ENCODE results near the gene DOLK.

The DOLK gene

DNA sequence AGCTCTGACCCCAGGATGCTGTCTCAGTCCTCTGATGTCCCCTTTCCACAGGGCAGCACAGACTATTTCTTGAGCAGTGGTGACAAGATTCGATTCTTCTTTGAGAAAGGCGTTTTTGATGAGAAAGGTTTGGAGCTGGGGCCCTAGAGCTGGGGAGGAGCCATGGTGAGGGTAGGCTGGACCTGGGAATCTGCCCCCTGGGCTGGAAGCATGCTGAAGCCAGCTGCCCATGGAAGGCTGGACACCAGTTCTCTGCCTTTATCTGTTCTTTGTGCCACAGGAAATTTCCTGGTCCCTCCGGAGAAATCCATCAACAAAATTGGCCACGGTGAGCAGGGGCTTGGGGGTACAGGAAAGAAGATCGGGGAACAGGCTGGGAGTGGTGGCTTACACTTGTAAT, 13.7 kb downstream of the DOLK start:
- DNase-seq = no peak

DNA sequence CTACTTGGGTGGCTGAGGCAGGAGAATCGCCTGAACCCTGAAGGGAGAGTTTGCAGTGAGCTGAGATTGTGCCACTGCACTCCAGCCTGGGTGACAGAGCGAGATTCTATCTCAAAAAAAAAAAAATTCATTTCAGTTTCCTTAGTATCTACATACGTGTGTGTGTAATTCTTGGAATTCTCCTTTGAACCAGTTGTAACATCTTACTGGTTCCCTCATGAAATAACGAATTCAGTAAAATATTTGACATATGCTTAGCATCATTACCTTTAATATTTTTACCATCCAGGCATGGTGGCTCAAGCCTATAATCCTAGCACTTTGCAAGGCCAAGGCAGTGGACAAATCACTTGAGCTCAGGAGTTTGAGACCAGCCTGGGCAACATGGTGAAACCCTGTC, 17.8 kb downstream of the DOLK start:
- no peak for DNase-seq

DNA sequence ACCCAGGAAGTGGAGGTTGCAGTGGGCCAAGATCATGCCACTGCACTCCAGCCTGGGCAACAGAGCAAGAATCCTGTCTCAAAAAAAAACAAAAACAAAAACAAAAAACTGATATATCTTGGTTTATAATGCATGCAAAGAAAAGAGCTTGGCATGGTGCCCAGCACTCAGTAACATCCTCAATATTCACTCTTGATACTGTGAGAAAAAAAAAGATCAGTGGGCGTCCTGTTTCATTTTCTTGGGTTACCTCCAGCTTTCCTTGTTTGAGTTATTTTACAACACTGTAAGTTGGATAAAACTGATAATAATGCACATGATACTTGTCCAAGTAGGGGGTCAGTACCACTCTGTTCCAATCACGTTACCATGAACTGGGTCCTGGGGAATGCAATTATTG, 18.8 kb downstream of the DOLK start:
- no peak for DNase-seq

DNA sequence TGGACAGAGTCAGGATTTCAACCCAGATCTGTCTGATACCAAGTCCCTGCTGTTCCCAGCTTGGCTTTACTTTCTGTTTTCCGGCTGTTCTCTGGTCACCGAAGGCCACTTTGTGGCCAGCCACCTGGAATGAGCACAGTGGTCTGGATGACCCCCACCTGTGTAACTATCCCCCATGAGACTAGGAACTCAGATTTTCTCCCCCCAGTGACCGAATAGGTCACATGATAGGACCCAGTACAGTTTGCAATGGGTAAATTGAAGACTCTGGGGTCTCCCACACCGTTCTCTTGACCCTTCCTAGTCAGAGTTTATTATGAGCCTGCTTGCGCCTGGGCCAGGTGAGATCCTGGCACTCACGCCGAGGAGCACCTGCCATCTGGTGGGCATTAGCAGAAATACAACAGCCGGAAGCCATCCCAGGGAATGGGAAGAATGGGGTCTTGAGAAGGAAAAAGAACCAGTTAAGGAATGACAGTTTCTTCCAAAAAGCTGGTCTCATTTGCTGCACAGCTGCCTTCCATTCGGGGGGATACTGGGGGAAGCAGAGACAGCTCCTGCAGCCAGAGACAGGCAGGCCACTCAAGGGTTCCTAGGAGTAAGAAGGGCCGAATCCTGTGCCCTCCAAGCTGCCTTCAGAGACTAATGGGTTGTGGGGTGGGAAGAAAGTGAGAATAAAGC, 19.5 kb downstream of the DOLK start:
- peak in 25 of 51 donors; percentile 8 to 58 (median 32) for DNase-seq

DNA sequence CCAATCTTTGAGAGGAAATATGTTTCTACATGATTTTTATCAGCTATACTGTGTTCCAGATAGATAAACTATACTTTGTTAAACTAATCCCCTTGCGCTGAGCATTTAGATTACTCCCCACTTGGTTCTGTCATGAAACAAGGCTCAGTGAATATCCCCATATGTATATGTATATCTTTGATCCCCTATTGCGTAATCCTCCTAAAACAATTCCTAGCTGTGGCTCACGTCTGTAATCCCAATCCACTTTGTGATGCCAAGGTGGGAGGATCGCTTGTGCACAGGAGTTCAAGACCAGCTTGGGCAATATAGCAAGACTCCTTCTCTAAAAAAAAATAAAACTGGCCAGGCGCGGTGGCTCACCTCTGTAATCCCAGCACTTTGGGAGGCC, 23.9 kb downstream of the DOLK start:
- no peak for DNase-seq

DNA sequence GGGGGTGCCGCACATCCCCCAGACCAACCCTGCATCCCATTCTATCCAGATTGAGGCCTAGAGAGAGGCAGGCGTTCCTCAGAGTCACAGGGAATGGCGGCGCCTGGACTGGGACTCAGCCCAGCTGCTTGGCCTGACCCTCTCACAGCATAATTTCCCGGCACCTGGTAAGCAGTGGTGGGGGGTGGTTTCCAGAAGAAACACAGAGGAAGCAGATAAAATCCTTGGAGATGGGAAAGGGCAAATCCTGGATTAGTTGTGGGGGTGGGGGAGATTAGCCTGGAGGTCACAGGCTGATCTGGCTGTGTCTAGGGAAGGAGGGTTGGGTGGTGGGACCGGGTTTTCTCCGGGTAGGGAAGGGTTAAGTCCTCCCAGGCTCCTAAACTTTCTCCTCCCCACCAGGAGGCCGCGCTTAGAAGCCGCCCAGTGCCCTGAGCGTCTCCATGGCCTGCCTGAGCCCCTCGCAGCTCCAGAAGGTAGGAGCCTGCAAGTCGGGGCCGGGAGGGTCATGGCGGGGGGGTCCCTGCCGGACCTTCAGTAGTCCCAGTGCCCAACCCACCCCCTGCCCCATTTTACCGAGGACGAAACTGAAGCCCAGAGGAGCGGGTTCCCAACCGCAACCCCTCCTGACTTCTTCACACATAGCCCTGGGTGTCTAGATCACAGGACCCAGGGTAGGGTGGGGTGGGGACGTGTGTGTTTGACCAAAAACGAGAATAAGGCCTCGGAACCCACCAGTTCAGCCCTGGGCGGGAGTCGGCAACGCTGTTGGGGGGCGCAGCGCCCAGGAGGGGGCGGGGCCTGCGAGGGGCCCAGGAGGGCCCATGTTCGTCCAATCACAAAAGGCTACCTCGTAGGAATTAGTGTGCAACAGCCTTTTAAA, 25.3 kb downstream of the DOLK start:
- DNase-seq = peak in 14 of 51 donors; percentile 10 to 52 (median 30)

DNA sequence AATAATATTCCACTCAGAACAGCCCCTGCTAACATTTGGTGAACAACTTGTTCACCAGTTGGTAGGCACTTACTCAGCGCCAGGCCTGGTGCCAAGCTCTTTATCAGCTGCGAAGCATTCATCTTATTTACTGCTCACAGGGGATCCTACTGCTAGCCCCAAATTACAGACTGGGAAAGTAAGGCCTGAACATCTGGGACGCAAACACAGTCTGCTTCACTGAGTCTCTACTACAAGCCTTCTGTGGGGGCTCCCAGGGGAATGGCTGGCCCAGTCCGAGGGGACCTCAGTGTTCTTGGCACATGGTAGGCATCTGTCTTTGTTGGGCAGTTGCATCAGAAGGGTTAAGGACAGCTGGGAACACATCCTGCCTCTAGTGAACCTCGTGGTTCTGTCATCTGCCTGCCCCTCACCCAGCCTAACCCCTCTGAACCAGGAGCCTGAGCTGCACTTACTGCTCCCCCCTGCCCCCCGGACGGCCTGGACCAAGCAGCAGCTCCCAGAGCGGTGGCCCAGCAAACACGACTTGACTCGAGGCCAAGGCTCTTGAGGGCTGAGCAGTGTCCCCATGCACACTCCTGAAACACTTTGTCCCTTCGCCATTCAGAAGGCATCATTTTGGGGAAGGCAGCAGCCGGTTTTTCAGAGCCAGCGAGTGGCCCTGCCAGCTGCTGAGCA, 26.9 kb downstream of the DOLK start, which contains the start of gene PHYHD1:
Gene PHYHD1 (plus strand): TSS at position 602 of the 678 bp plus-strand sequence. CDS start 1,342 bp downstream, outside the sequence.
- peak in 48 of 51 donors; percentile 31 to 93 (median 73) for DNase-seq

DNA sequence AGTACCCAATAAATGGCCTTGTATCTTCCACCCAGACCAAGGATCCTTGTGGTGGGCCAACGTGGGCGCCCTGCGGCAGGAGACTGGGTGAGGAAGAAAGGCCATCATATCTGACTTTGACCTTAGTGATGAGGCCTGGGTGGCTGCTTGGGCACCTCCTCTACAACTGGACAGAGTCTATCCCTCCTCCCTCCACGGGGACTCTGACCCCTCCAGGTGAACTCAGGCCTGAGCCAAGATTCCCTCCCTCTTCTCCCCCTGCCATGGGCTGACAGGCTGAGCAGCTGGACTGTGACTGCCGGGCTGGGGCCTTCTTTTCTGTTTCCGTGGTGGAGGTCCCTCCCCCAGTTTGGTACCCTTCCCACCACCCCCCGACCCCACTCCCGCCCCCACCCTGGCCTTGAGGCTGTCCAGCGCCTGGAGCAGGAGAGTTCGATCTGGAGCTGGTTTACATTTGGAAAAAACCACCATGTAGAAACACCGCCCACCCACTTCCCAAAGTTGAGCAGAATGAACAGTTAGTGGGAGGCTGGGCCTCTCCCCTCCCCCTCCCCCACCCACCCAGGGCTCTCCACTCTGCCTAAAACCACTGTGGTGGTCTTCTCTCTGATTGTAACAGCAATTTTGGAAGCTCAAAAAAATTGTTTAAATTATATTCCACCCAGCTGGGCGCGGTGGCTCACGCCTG, 27.9 kb downstream of the DOLK start:
- DNase-seq = no peak

DNA sequence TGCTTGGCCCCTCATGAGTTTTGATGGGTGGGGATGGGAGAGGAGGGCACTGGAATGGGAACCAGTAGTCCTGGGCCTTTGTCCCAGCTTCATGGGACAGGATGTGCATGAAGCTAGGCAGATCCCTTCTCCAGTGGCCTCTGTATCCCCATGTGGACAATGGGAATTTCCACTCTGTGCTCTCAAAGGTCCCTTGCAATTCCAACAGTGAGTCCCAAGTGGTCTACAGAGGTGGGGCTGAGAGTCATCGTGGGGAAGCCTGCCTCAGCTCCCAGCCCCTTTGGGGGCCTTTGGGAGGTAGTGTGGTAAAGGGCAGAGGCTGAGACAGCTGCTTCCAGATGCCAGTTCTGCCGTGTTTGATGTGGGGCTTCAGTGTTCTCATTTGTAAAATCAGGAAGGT, 28.5 kb downstream of the DOLK start:
- no peak for DNase-seq

DNA sequence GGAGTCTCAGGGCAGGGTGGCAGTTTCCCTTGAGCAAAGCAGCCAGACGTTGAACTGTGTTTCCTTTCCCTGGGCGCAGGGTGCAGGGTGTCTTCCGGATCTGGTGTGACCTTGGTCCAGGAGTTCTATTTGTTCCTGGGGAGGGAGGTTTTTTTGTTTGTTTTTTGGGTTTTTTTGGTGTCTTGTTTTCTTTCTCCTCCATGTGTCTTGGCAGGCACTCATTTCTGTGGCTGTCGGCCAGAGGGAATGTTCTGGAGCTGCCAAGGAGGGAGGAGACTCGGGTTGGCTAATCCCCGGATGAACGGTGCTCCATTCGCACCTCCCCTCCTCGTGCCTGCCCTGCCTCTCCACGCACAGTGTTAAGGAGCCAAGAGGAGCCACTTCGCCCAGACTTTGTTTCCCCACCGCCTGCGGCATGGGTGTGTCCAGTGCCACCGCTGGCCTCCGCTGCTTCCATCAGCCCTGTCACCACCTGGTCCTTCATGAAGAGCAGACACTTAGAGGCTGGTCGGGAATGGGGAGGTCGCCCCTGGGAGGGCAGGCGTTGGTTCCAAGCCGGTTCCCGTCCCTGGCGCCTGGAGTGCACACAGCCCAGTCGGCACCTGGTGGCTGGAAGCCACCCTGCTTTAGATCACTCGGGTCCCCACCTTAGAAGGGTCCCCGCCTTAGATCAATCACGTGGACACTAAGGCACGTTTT, 30.1 kb downstream of the DOLK start:
- DNase-seq = peak in 40 of 51 donors; percentile 22 to 86 (median 62)

DNA sequence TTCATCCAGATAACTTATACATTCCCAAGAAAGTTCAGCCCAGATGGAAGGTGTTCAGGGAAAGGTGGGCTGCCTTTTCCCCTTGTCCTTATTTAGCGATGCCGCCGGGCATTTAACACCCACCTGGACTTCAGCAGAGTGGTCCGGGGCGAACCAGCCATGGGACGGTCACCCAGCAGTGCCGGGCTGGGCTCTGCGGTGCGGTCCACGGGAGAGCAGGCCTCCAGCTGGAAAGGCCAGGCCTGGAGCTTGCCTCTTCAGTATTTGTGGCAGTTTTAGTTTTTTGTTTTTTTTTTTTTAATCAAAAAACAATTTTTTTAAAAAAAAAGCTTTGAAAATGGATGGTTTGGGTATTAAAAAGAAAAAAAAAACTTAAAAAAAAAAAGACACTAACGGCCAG, 30.7 kb downstream of the DOLK start:
- no peak for DNase-seq

DNA sequence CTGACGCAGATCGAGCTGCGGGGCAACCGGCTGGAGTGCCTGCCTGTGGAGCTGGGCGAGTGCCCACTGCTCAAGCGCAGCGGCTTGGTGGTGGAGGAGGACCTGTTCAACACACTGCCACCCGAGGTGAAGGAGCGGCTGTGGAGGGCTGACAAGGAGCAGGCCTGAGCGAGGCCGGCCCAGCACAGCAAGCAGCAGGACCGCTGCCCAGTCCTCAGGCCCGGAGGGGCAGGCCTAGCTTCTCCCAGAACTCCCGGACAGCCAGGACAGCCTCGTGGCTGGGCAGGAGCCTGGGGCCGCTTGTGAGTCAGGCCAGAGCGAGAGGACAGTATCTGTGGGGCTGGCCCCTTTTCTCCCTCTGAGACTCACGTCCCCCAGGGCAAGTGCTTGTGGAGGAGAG, 31.2 kb downstream of the DOLK start:
- DNase-seq = peak in 12 of 51 donors; percentile 14 to 55 (median 25)

DNA sequence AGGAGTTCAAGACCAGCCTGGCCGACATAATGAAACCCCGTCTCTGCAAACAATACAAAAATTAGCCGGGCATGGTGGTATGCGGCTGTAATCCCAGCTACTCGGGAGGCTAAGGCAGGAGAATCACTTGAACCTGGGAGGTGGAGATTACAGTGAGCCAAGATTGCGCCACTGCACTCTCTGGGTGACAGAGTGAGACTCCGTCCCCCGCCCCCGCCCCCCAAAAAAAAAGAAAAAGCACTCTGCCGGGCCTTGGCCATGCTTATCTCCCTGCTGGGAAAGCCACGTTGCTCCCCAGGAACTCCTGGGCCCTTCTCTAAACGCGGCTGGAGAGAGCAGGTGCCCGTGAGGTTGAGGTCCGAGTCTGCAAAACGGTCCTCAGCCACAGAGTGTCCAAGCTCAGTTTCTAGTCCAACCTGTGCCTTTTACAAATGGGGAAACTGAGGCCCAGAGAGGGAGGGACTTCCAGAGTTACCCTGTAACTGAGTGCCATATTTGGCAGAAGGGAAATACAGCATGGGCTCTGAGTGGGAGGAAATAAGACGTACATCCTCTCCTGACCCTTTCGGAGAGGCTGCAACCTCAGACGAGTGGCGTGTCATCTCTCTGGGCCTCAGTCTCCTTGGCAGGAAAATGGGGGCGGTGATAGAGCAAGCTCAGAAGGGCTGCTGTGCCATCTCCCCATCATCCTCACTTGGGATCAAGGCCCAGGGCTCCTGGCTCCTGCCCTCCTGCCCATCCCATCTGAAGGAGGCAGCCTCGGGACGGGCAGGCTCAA, 33.2 kb downstream of the DOLK start:
- no peak for DNase-seq

DNA sequence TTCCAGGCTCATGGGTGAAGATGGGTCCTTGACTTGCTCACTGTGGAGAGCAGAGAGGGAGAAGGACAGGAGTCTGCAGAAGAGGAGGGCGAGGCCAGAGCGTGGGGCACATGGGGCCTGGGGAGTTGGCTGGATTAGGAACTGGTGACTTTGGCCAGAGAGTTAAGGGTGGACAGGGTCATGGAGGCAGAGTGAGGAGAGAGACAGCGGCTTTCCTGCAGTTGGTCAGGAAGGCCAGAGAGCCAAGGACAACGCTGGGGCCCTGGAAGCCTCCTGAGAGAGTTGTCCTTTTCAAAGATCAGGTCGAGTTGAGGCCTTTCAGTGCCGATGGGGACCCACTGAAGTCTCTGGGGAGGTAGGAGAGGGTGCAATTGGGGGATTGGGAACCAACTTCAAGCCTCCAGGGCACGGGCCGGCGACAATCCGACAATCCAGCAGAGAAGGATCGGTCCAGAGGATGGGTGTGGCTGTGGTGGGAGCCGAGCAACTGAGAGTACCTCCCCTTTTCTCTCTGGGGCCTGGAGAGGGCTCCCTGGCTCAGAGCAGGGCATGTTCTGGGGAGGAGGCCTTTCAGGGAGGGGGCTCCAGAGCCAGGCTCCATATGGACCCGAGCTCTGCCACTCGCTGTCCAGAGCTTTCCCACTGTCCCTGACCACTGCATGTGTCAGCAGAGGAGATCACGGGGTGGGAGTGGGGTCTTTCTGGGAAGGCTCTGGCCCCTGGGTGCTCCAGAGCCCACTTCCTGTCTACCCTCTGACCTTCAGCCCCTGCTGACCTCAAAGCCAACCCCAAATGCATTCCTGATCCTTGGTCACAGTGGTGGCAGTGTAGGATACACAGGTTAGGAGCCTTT, 34.1 kb downstream of the DOLK start:
- no peak for DNase-seq

DNA sequence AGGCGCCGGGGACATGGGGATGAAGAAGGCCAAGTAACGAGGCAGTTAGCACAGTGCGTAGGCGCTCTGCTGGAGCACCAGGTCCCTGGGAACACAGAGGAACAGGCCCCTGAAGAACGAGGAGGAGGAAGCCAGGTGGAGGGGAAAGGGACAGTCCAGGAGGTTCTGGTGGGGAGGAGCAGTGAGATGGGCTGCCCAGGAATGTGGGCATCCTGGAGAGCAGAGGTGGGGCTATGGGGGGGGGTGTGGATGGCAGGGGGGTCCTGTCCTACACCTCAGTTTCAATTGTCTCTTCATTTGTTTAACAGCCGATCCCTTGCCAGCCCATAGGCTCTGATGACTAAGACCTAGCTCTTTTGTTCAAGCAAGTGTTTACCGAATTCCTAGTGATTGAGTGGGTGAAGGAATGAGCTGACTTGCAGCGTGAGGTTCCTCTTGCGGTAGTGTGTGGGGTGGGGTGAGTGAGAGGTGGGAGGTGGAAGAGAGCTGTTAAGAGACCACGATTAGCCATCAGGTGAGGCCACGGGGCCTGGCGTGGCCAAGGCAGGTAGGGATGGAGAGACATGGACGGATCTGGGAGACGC, 35.0 kb downstream of the DOLK start:
- DNase-seq = peak in 3 of 51 donors; percentile 22 to 61 (median 49)

DNA sequence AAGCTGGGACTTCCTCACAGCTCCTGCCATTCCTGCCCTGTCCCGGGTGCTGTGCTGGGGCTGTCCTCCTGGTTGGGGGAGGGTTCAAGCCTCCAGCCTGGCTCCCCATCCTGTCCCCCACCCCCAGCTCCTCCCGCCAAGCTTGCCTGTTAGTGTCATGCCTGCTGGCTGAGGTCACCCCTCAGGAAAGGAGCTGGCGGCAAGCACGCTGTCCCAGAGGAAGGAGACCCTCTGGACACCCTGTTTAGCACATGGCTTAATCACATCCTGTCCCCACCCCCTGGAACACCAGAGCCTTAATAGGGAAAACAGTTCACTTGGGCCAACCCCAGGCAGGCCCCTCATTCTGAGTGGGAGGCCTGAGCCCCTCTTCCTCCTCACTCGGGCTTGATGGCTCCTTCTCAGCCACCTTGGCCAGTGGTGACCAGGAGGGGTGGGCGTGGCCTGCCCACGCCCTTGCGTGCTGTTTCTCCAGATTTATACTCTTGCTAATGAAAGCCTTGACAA, 35.8 kb downstream of the DOLK start:
- DNase-seq = peak in 6 of 51 donors; percentile 24 to 52 (median 28)

DNA sequence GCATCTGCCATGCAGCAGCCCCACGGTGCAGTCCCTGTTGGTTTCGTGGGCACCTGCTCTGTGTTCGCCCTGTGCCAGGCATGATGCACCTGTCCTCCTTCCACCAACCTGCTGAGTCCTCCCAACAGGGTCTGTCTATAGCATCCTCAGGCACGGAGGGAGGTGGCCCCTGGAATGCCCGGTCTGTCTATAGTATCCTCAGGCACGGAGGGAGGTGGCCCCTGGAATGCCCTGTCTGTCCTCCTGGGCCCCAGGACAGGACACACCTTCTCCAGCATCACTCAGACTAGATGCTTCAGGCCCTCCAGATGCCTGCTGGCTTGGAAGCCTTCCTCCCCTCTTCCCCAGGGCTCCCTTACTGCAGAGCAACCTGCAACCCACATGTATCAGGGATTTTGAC, 36.5 kb downstream of the DOLK start:
- DNase-seq = no peak

DNA sequence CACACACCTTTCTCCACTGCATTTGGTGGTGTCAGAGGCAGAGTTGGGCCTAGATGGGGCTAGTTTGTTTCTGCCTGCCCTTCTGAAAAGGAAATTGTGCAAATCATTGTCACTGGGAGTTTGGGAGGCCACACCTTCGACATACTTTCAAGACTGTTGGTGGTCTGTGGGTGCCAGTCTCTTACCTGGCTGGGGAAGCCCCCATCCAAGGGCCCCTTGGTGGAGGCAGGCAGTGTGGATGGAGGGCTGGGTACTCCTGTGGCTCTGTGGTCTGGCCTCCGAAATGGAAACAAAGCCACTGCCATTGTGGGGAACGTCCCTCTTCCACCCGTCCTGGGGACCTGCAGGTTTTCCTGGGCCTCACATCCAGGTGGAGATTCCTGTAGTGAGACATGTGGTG, 37.5 kb downstream of the DOLK start:
- no peak for DNase-seq
